GM19463 (cell line): ENCODE measurements around the gene NEU4.
"Not testable (repeated sequence)": the region's sequence is repeated elsewhere in the genome, so short reads cannot be mapped to it uniquely, and the experiment has no call there.

Experiments
- ATAC-seq: cut with Tn5 transposase; IDR thresholded peaks from one replicate; pipeline ENCODE4 v1.9.1; 2021; ENCODE audit warnings: mild to moderate bottlenecking, moderate library complexity; ENCODE audit not compliant: unreplicated experiment

NEU4 gene

DNA sequence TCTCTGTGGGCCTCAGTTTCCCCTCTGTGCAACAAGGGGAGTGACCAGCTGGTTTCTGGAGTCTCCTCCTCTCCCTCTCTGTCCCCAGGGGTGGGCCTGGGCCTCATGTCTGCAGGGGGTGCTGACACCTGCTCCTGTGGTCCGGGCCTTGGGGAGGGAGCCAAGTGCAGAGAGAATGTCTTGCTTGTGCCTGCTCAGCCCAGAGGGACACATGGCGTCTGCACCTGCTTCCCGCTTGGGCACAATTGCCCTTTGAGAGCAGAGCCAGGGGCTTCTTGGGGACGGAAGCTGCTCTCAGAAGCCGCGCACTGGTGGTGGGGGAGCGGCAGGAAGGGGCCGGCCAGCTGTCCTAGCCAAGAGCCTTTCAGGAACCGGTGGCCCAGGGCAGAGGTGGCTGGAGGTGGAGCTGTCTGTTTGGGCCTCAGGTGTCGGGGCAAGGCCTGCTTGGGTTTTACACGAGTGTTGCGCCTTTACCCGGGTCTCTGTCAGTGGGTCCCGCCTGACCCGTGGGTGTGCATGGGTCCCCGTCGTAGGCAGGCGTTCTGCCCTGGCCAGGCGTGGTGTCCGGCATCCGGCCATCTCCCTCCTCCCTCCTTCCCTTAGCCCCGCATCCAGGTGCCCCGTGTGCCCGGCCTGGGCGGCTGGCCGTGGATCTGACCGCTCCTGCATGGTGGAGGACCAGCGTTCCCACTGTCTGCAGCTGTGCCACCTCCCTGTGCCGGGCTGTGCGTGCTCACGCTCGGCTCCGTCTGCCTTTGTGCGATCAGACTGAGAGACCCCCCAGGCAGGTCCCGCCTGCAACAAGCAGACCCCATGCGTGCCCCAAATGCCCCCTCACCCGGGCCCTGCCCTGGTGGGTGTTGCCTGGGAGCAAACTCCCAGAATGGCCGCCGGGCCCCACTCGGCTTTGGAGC is 4.0 kb downstream of the NEU4 start:
- ATAC-seq: no peak

DNA sequence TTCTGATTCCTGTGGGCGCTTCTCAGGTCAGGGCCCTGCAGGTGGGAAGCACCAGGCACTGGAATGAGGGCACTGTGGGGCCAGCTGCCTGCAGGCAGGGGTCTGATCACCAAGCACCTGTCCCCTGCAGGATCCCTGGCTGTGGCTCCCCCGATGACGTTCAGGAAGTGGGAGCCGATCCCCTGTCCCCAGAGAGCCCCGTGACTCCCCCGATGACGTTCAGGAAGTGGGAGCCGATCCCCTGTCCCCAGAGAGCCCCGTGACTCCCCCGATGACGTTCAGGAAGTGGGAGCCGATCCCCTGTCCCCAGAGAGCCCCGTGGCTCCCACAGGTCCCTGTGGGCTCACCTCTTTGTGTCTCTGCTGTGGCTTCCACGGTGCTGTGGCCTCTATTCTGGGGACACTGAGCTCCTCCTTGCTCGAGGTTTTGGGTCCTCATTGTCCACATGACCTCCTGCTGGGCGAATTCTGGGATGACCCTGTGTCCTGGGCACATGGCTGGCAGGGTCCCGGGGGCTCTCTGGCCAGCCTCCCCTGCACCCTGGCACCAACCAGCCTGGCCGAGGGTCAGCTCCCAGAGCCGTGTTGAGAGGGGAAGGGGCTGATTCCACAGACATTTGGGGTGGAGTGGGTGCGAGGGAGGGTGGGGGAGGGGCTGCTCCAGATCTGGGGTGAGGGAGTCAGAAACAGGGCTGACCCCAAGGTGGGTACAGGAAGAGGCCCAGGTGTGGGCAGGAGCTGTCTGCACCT is 4.8 kb downstream of the NEU4 start:
- no peak for ATAC-seq

DNA sequence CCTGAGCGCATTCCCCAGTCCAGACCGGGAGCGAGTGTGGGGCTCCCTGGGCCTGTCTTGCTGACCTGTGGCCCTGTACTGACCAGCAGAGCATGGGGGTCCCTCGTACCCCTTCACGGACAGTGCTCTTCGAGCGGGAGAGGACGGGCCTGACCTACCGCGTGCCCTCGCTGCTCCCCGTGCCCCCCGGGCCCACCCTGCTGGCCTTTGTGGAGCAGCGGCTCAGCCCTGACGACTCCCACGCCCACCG is 5.3 kb downstream of the NEU4 start:
- no peak for ATAC-seq

- no peak for ATAC-seq
These were observed 5.9 kb downstream of the NEU4 start for GRCh38 chr2:241814643-241815476.

GRCh38 chr2:241815477-241816430 is 6.8 kb downstream of the NEU4 start:
- no peak for ATAC-seq

GRCh38 chr2:241816431-241817121 is 7.6 kb downstream of the NEU4 start:
- ATAC-seq: no peak

DNA sequence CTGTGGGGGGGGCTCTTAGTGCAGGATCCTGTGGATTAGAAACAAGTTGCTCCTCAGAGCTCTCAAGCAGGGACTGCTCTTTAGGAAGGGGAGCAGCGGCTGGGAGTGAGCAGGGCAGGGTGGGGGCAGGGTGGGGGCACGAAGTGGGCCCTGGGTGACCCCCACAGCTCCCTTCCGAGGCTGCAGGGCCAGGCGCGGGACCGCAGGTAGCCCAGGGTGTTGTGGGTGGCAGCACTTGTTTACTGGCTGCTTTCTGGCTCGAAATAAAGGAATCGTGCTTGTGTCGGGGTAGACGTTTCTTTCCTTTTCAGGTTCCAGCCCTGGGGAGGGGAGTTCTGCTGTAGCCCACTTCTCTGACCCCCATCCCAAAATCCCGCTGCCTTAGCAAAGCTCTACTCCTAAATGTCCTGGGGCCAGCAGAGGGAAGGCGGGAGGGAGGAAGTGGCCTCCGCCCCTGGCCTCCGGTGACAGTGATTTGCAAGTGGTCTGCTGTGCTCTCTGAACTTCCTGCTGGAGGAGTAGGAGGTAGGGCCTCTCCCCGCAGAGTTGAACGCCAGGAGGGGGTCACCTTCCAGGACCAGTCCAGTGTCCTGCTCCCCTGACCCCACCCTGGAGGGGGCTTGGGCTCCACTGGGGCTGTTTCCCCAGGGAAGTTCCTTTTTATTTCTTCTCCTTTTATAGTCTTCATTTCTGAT is 8.3 kb downstream of the NEU4 start:
- ATAC-seq: no peak

GRCh38 chr2:241817821-241818215 is 8.8 kb downstream of the NEU4 start:
- not testable (repeated sequence) for ATAC-seq

GRCh38 chr2:241818229-241818942 is 9.4 kb downstream of the NEU4 start:
- ATAC-seq: no peak

DNA sequence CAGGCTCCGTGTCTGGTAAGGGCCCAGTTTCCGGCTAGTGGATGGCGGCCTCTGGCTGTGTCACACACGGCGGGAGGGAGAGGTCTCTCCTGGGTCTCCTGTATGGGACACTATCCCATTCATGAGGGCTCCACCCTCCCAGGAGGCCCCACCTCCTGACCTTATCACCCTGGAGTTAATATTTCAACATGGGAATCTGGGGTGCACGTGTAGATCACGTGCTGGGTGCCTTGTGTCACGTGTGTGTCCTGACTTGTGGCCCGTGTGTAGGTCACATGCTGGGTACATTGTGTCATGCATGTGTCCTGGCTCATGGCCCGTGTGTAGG is 9.9 kb downstream of the NEU4 start:
- no peak for ATAC-seq

GRCh38 chr2:241819947-241820624 is 11.1 kb downstream of the NEU4 start:
- ATAC-seq: not testable (repeated sequence)

DNA sequence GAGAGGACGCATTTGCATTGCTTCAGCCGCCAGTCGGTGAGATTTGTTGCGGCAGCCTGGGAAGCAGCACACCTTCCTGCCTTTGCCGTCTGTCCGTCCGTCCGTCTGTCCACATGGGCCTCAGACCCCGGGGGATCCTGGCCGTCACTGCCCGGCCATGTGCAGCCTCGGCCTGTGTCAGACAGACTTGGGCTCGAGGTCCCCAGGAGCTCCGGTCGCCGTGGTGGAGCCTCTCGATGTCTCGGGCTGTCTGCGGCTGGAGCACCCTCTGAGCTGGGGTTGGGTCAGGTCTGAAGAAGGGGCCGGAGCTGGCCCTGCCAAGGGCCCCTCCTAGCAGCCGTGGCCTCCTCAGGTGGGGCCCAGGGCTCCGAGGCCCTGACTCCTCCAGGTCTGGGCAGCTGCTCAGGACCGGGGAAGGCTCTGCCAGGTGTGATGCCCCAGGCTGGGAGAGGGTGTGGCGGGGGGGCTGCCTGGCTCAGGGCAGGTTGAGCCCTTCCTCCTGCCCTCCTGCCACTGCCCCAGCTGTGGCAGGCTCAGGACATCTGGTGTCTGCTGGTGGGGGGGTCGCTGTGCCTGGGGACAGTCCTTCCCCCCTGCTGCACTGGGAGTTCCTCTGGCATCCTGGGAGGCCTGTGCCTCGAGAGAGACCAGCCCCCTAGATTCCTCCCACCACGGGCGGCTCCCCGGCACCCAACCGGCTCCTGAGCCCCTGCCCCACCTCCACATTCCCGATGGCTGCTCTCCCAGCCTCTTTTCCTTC is 11.8 kb downstream of the NEU4 start:
- no peak for ATAC-seq

DNA sequence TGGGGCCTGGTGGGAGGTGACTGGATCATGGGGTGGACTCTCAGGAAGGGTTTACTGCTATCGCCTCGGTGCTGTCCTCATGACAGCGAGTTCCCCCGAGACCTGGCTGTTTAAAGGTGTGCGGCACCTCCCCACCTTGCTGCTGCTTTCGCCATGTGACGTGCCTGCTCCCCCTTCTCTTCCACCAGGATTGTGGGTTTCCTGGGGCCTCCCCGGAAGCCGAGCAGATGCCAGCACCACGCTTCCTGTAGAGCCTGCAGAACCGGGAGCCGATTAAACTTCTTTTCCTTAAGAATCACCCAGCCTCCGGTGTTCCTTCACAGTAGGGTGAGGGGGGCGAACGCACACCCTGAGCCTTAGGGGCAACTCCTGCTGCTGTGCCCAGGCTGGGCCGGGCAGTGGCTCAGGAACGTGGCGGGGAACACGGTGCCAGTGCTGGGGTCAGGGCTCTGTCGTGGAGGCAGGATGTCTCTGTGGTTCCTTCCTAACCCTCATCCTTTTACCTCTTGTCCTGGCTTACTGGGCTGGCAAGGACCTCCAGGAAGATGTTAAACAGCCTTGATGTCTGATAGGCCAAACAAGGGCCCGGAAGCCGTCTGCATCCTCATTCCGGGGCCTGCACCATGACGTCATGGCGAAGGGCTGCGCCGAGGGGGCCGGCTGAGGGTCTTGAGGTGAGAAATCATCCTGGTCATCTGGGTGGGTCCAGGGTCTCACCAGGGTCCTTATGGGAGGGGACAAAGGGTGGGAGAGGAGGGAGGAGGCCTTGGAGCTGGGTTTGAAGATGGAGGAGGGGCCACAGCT is 12.7 kb downstream of the NEU4 start:
- no peak for ATAC-seq

DNA sequence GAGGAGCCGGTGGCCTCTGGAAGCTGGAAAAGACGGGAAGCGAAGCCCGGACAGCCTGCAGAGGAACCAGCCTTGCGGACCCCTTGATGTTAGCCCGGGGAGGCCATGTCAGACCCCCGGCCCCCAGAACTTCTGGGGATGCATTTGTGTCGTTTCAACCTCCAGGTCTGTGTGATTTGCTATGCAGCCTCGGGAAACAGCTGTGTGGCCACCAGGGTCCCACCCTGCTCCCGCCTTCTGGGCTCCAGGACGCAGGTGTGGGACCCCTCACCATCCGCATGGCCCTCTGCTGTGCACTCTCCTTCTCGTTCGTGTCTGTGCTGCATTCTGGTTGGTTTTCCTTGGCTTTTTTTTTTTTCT is 13.3 kb downstream of the NEU4 start:
- no peak for ATAC-seq

DNA sequence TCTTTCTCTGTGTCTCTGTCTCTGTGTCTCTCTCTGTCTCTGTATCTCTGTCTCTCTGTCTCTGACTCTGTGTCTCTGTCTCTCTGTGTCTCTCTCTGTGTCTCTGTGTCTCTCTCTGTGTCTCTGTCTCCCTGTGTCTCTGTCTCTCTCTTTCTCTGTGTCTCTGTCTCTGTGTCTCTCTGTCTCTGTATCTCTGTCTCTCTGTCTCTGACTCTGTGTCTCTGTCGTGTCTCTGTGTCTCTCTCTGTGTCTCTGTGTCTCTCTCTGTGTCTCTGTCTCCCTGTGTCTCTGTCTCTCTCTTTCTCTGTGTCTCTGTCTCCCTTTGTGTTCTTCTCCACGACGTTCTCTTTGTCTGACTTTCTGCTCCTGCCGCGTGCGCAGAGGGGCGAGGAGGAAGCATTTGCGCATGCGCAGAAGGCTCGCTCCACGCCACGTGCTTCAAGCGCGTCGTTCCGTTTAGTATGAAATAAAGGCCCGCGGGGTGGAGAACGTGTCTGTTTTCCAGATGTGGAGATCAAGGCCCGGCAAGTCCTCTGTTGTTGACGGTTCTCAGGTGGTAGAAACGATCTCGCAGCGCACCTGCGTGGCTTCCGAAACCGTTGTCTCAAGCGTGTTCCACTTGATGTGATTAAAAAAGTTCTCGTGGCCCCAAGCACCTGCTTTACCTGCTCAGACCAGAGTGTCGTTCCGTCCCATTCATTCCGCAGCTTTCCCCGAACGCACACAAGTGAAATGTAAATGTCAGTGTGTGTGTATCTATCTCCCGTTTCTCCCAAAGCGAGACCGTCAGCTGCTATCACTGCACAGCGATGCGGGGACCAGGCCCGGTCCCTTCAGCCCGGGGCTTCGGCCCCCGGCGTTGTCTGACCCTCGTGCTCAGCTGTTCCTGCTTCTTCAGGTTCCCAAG is 14.8 kb downstream of the NEU4 start:
- ATAC-seq: not testable (repeated sequence)

- ATAC-seq: no peak
These were observed 18.4 kb downstream of the NEU4 start for GRCh38 chr2:241827394-241827793.
